GM23338 (cell line): ENCODE data around the gene BRICD5. TPM values are rescaled to one million over a fixed set of nuclear protein-coding genes. Genes with fewer than 3 reads are reported as not detected.

Source experiments
- ATAC-seq: fragments of 200-7000 bp; cut with Tn5 transposase; 3 replicates; pipeline ENCODE4 v1.9.1; 2020
- DNase-seq: peaks from one replicate; pipeline ENCODE4 v3.0.0-alpha.2; 2015; ENCODE audit warnings: low spot score
- H2AFZ ChIP-seq: fragments of 200-600 bp; sonication (generic); 2 replicates; pipeline ENCODE4 v1.8.0; 2016; ENCODE audit warnings: antibody characterized with exemption, mild to moderate bottlenecking, moderate library complexity
- H3F3A ChIP-seq: fragments of 200-600 bp; sonication (generic); replicated peaks from 2 replicates; pipeline ENCODE4 v1.8.0; 2017; ENCODE audit warnings: antibody characterized with exemption, mixed run types, low read depth
- H3K27ac ChIP-seq: fragments of 200-600 bp; sonication (generic); 2 replicates; pipeline ENCODE4 v1.6.1; 2016; ENCODE audit warnings: low read depth
- H3K27me3 ChIP-seq: fragments of 200-600 bp; sonication (generic); 2 replicates; pipeline ENCODE4 v1.8.0; 2016; ENCODE audit warnings: mild to moderate bottlenecking, mixed run types, moderate library complexity; ENCODE audit not compliant: insufficient read depth
- H3K36me3 ChIP-seq: fragments of 200-600 bp; sonication (generic); 2 replicates; pipeline ENCODE4 v1.8.0; 2016; ENCODE audit warnings: mild to moderate bottlenecking; ENCODE audit not compliant: insufficient read depth
- H3K4me1 ChIP-seq: fragments of 200-600 bp; sonication (generic); 2 replicates; pipeline ENCODE4 v1.8.0; 2016; ENCODE audit warnings: mild to moderate bottlenecking, moderate library complexity; ENCODE audit not compliant: insufficient read depth
- H3K4me2 ChIP-seq: fragments of 200-600 bp; sonication (generic); 2 replicates; pipeline ENCODE4 v1.7.1; 2017; ENCODE audit warnings: mixed run types
- H3K4me3 ChIP-seq: fragments of 200-600 bp; sonication (generic); 2 replicates; pipeline ENCODE4 v1.6.1; 2016; ENCODE audit warnings: mixed run types
- H3K79me2 ChIP-seq: fragments of 200-600 bp; sonication (generic); replicated peaks from 2 replicates; pipeline ENCODE4 v1.8.0; 2017; ENCODE audit warnings: mild to moderate bottlenecking; ENCODE audit not compliant: insufficient read depth
- H3K9me2 ChIP-seq: fragments of 200-600 bp; sonication (generic); 2 replicates; pipeline ENCODE4 v1.8.0; 2017; ENCODE audit not compliant: insufficient read depth
- H4K20me1 ChIP-seq: fragments of 200-600 bp; sonication (generic); replicated peaks from 2 replicates; pipeline ENCODE4 v1.8.0; 2017; ENCODE audit warnings: mild to moderate bottlenecking; ENCODE audit not compliant: insufficient read depth
- H3K27ac Mint-ChIP-seq: 2 replicates; pipeline ENCODE4 v1.8.0; 2020; ENCODE audit warnings: inconsistent platforms, mild to moderate bottlenecking, moderate library complexity, mixed read lengths
- H3K27me3 Mint-ChIP-seq: 3 replicates; pipeline ENCODE4 v1.8.0; 2022; ENCODE audit warnings: low read depth, mild to moderate bottlenecking, moderate library complexity, mixed read lengths, inconsistent platforms; ENCODE audit not compliant: insufficient read depth, poor library complexity
- H3K36me3 Mint-ChIP-seq: 3 replicates; pipeline ENCODE4 v1.8.0; 2021; ENCODE audit warnings: low read depth, mild to moderate bottlenecking, inconsistent platforms, moderate library complexity, mixed read lengths
- H3K4me1 Mint-ChIP-seq: 3 replicates; pipeline ENCODE4 v1.8.0; 2020; ENCODE audit warnings: mild to moderate bottlenecking, inconsistent platforms, mixed read lengths
- H3K4me3 Mint-ChIP-seq: 3 replicates; pipeline ENCODE4 v1.8.0; 2021; ENCODE audit warnings: moderate library complexity, mild to moderate bottlenecking, inconsistent platforms, mixed read lengths
- H3K9me3 Mint-ChIP-seq: 3 replicates; pipeline ENCODE4 v1.8.0; 2020; ENCODE audit warnings: moderate library complexity, mild to moderate bottlenecking, inconsistent platforms, mixed read lengths
- CREB1 ChIP-seq: fragments of 250-450 bp; sonication (Bioruptor Pico); IDR thresholded peaks from 2 replicates; pipeline ENCODE4 v1.5.0; 2020; ENCODE audit warnings: low read depth, mild to moderate bottlenecking, moderate library complexity
- CTCF ChIP-seq, 2 experiments: fragments of 200-600 bp in 1 of 2; sonication (generic) in 1 of 2; conservative IDR thresholded peaks; 2 replicates each; pipeline versions ENCODE4 v1.5.1 to v1.6.1; 2016 to 2017; ENCODE audit warnings: antibody characterized with exemption in 2 of 2, low read depth in 2 of 2, mild to moderate bottlenecking in 2 of 2, moderate library complexity in 1 of 2
- ETS1 ChIP-seq: IDR thresholded peaks from 2 replicates; pipeline ENCODE4 v1.6.1; 2016; ENCODE audit warnings: antibody characterized with exemption
- POLR2AphosphoS5 ChIP-seq: IDR thresholded peaks from 2 replicates; pipeline ENCODE4 v1.6.1; 2016; ENCODE audit warnings: antibody characterized with exemption, low read depth
- STAT1 ChIP-seq: IDR thresholded peaks from one replicate; pipeline ENCODE4 v1.6.1; 2016; ENCODE audit warnings: antibody characterized with exemption; ENCODE audit not compliant: unreplicated experiment
- ZNF114 ChIP-seq: fragments of 250-450 bp; sonication (Bioruptor Pico); IDR thresholded peaks from 2 replicates; pipeline ENCODE4 v1.5.0; 2020; ENCODE audit warnings: mild to moderate bottlenecking, moderate library complexity
- ZNF331 ChIP-seq: fragments of 250-450 bp; sonication (Bioruptor Pico); IDR thresholded peaks from 2 replicates; pipeline ENCODE4 v1.5.0; 2020; ENCODE audit warnings: low read depth, mild to moderate bottlenecking, moderate library complexity
- ZNF462 ChIP-seq: fragments of 250-450 bp; sonication (Bioruptor Pico); IDR thresholded peaks from 2 replicates; pipeline ENCODE4 v1.5.0; 2020; ENCODE audit warnings: mild to moderate bottlenecking, moderate library complexity
- polyA plus RNA-seq: library from polyadenylated mRNA; unstranded; fragments of >200 nt; fragmentation: Nextera tagmentation; extraction: Ambion mirVana; gene quantifications from 2 replicates; pipeline ENCODE4 v1.2.1, GENCODE V29; 2016
- total RNA-seq: library from RNA; depleted of rRNA; stranded (reverse); fragments of >200 nt; shearing (Covaris generic); gene quantifications from 2 replicates; pipeline ENCODE4 v1.2.3, GENCODE V29; 2014

Gene BRICD5
- total and polyA plus RNA-seq, 2 experiments from 2014 or later: 5.3 to 6.3 TPM

- H3F3A ChIP-seq: peaks cover 5% of the 10 kb centered on the region; the same call in 1 of the 2 replicates
- Mint-ChIP-seq H3K4me3 (peak within 1 kb of the TSS; percentile 78), H3K9me3 (no peaks in the 10 kb centered on the region), H3K27ac (peak within 1 kb of the TSS; percentile 18; the same call in 1 of the 2 replicates), H3K36me3 (no peaks in the 10 kb centered on the region), H3K4me1 (no peaks in the 10 kb centered on the region; the same call in 2 of the 3 replicates), H3K27me3 (peaks cover 13% of the 10 kb centered on the region)
- H3K27me3 ChIP-seq: no peaks in the 10 kb centered on the region
- peak; percentile 100 for DNase-seq
- peak within 1 kb of the TSS; percentile 94 for H3K4me2 ChIP-seq
- H3K9me2 ChIP-seq: no peaks in the 10 kb centered on the region
- ATAC-seq: peak; percentile 89
- no peaks in the 10 kb centered on the region; the same call in 1 of the 2 replicates for H3K4me1 ChIP-seq
- H3K36me3 ChIP-seq: no peaks in the 10 kb centered on the region
- peak within 1 kb of the TSS; percentile 85 for H2AFZ ChIP-seq
- H3K27ac ChIP-seq: peak within 1 kb of the TSS; percentile 81; the same call in 1 of the 2 replicates
- peak; percentile 93 for TF ChIP-seq CREB1 (CRISPR knock-in tag)
- TF ChIP-seq ETS1: peak; percentile 72; the same call in 1 of the 2 replicates
- TF ChIP-seq ZNF114 (CRISPR knock-in tag): no peak
- peak; percentile 96 for TF ChIP-seq POLR2AphosphoS5
- no peak for TF ChIP-seq CTCF (conservative IDR thresholded peaks at IDR 0.05; ENCODE audit: low read depth in 2 of 2)
- no peak for TF ChIP-seq ZNF331
- peaks cover 44% of the 10 kb centered on the region for H3K79me2 ChIP-seq
- peaks cover 5% of the 10 kb centered on the region for H4K20me1 ChIP-seq
- H3K4me3 ChIP-seq: peak within 1 kb of the TSS; percentile 98
Measured at GRCh38 chr16:2223221-2223941, 12.7 kb upstream of the BRICD5 start, which contains the start of gene E4F1. Gene E4F1, plus strand, starts transcription at chr16:2223591. Its CDS starts 23 bp downstream, at chr16:2223614.

- H3K9me3 Mint-ChIP-seq: no peaks in the 10 kb centered on the region; the same call in 2 of the 3 replicates
- H3K4me2 ChIP-seq: peak overlapping the region; percentile 75
- TF ChIP-seq ZNF462 (CRISPR knock-in tag) (no peak), POLR2AphosphoS5 (no peak), ZNF114 (CRISPR knock-in tag) (no peak), CREB1 (CRISPR knock-in tag) (no peak), STAT1 (no peak)
Measured at GRCh38 chr16:2216330-2216729, 5.7 kb upstream of the BRICD5 start.

More at GRCh38 chr16:2216330-2216729, 5.7 kb upstream of the BRICD5 start:
- H3F3A ChIP-seq: peaks cover 31% of the 10 kb centered on the region; the same call in 1 of the 2 replicates
- ATAC-seq (no peak), DNase-seq (no peak)
- no peaks in the 10 kb centered on the region for H3K9me2 ChIP-seq
- peaks cover 18% of the 10 kb centered on the region for H4K20me1 ChIP-seq
- H3K36me3 Mint-ChIP-seq: peaks cover 23% of the 10 kb centered on the region
- peaks cover 17% of the 10 kb centered on the region for H3K4me1 Mint-ChIP-seq
- no peaks in the 10 kb centered on the region for H3K27me3 ChIP-seq
- H3K27ac Mint-ChIP-seq: peak overlapping the region; percentile 99; the same call in 1 of the 2 replicates
- H3K4me1 ChIP-seq: peaks cover 10% of the 10 kb centered on the region; the same call in 1 of the 2 replicates
- H2AFZ ChIP-seq: no peak overlapping the region
- H3K79me2 ChIP-seq: peaks cover 19% of the 10 kb centered on the region
- H3K4me3 ChIP-seq: peak overlapping the region; percentile 69; the same call in 1 of the 2 replicates
- peak overlapping the region; percentile 92 for H3K4me3 Mint-ChIP-seq
- H3K27ac ChIP-seq: peak overlapping the region; percentile 98
- H3K36me3 ChIP-seq: 0 out of 2 replicates have a peak, but pooled peaks cover 5% of the 10 kb centered on the region
- H3K27me3 Mint-ChIP-seq: peaks cover 18% of the 10 kb centered on the region
